ENCODE data around the gene PRDX2.
A peak's percentile ranks its signal among the peaks of the same experiment; 100 is the strongest.

PRDX2 gene

GRCh38 chr19:12777217-12778016, 24.2 kb downstream of the PRDX2 start:
- peak; percentile 91 for TF ChIP-seq CTCF (IDR thresholded peaks at IDR 0.05; ENCODE audit: low read depth, low read length, missing control alignments)
- no peak for DNase-seq (ENCODE audit: extremely low read depth, low read depth)
- peak overlapping the region; percentile 55 for H3K4me3 ChIP-seq (replicated peaks; ENCODE audit: low read depth, low read length)

GRCh38 chr19:12774588-12775555, 26.7 kb downstream of the PRDX2 start, which contains the start of gene HOOK2:
Gene HOOK2 (minus strand): TSS chr19:12775552. CDS start chr19:12775449, 103 bp downstream.
- DNase-seq (ENCODE audit: extremely low read depth, low read depth): no peak
- peak within 1 kb of the TSS; percentile 76 for H3K4me3 ChIP-seq (replicated peaks; ENCODE audit: low read depth, low read length)
- TF ChIP-seq CTCF (IDR thresholded peaks at IDR 0.05; ENCODE audit: low read depth, low read length, missing control alignments): no peak

GRCh38 chr19:12773571-12773970, 28.0 kb downstream of the PRDX2 start:
- no peak overlapping the region for H3K4me3 ChIP-seq (replicated peaks; ENCODE audit: low read depth, low read length)
- DNase-seq (ENCODE audit: extremely low read depth, low read depth): no peak
- TF ChIP-seq CTCF (IDR thresholded peaks at IDR 0.05; ENCODE audit: low read depth, low read length, missing control alignments): peak; percentile 43

GRCh38 chr19:12772323-12772722, 29.3 kb downstream of the PRDX2 start:
- TF ChIP-seq CTCF (IDR thresholded peaks at IDR 0.05; ENCODE audit: low read depth, low read length, missing control alignments): no peak
- DNase-seq (ENCODE audit: extremely low read depth, low read depth): no peak
- H3K4me3 ChIP-seq (replicated peaks; ENCODE audit: low read depth, low read length): no peak overlapping the region

- TF ChIP-seq CTCF (IDR thresholded peaks at IDR 0.05; ENCODE audit: low read depth, low read length, missing control alignments): no peak
- H3K4me3 ChIP-seq (replicated peaks; ENCODE audit: low read depth, low read length): no peak overlapping the region
- DNase-seq (ENCODE audit: extremely low read depth, low read depth): no peak
Observed at GRCh38 chr19:12770922-12771321, 30.7 kb downstream of the PRDX2 start.

- no peak for TF ChIP-seq CTCF (IDR thresholded peaks at IDR 0.05; ENCODE audit: low read depth, low read length, missing control alignments)
- no peak for DNase-seq (ENCODE audit: extremely low read depth, low read depth)
- no peak overlapping the region for H3K4me3 ChIP-seq (replicated peaks; ENCODE audit: low read depth, low read length)
Observed at GRCh38 chr19:12769689-12770088, 31.9 kb downstream of the PRDX2 start.

Data from HFF-Myc (cell line).